ENCODE results near the gene TRAF3. TPM values are rescaled to one million over a fixed set of nuclear protein-coding genes. Genes with fewer than 3 reads are reported as not detected.

Gene TRAF3
- total and polyA plus RNA-seq, 4 donors = 19.8 to 46.3 (median 41.9) TPM

GRCh38 chr14:102928412-102929240 is 151.4 kb downstream of the TRAF3 start:
- no peak overlapping the region for H3K27ac ChIP-seq (ENCODE audit: low read depth, low read length)
- peak overlapping the region; percentile 30 for H3K4me3 ChIP-seq (ENCODE audit: low read depth, low read length)
- peaks cover 33% of the 10 kb centered on the region for H3K4me1 ChIP-seq (ENCODE audit: control insufficient read depth, insufficient read depth, low read length)
- WGBS (ENCODE audit: insufficient coverage) = 1% methylated on average over 94 of the region's 94 CpGs
- no peaks in the 10 kb centered on the region for H3K9me3 ChIP-seq (ENCODE audit: control insufficient read depth, insufficient read depth, low read length)
- peaks cover 66% of the 10 kb centered on the region for H3K27me3 ChIP-seq (ENCODE audit: control insufficient read depth, insufficient read depth, low read length)
- peaks cover 30% of the 10 kb centered on the region for H3K36me3 ChIP-seq (ENCODE audit: control insufficient read depth, insufficient read depth, low read length)
- peak in 2 of 6 donors; percentile 50 to 56 for DNase-seq (ENCODE audit: low read depth in 4 of 6, low spot score in 6 of 6)

- H3K4me1 ChIP-seq (ENCODE audit: control insufficient read depth, insufficient read depth, low read length) = peaks cover 30% of the 10 kb centered on the region
- H3K4me3 ChIP-seq (ENCODE audit: low read depth, low read length) = no peak overlapping the region
- no peak for DNase-seq (ENCODE audit: low read depth in 4 of 6, low spot score in 6 of 6)
- peaks cover 57% of the 10 kb centered on the region for H3K27me3 ChIP-seq (ENCODE audit: control insufficient read depth, insufficient read depth, low read length)
- 2% methylated on average over 91 of the region's 94 CpGs for WGBS (ENCODE audit: insufficient coverage)
- H3K9me3 ChIP-seq (ENCODE audit: control insufficient read depth, insufficient read depth, low read length) = no peaks in the 10 kb centered on the region
- H3K27ac ChIP-seq (ENCODE audit: low read depth, low read length) = no peak overlapping the region
- peaks cover 37% of the 10 kb centered on the region for H3K36me3 ChIP-seq (ENCODE audit: control insufficient read depth, insufficient read depth, low read length)
These were observed 152.2 kb downstream of the TRAF3 start for GRCh38 chr14:102929241-102930137.

DNA sequence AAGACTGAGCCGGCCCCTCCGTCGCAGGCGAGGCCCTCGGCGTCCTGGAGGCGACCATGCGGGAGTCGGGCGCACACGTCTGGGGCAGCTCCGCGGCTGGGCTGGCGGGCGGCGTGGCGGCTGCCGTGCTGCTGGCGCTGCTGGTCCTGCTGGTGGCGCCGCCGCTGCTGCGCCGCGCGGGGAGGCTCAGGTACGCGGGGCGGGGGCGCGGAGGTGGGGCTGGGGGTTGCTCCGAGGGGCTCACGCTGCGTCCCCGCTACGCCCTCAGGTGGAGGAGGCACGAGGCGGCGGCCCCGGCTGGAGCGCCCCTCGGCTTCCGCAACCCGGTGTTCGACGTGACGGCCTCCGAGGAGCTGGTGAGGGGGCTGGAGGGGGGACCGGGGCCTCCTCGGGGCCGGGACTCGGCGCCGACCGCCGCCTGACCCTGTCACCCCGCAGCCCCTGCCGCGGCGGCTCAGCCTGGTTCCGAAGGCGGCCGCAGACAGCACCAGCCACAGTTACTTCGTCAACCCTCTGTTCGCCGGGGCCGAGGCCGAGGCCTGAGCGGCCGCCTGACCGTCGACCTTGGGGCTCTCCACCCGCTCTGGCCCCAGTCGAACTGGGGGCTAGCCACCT is 153.0 kb downstream of the TRAF3 start:
- no peak overlapping the region for H3K27ac ChIP-seq (ENCODE audit: low read depth, low read length)
- H3K4me3 ChIP-seq (ENCODE audit: low read depth, low read length) = no peak overlapping the region
- under 1% methylated on average over 73 of the region's 74 CpGs for WGBS (ENCODE audit: insufficient coverage)
- no peaks in the 10 kb centered on the region for H3K9me3 ChIP-seq (ENCODE audit: control insufficient read depth, insufficient read depth, low read length)
- no peak for DNase-seq (ENCODE audit: low read depth in 4 of 6, low spot score in 6 of 6)
- H3K36me3 ChIP-seq (ENCODE audit: control insufficient read depth, insufficient read depth, low read length) = peaks cover 37% of the 10 kb centered on the region
- peaks cover 49% of the 10 kb centered on the region for H3K27me3 ChIP-seq (ENCODE audit: control insufficient read depth, insufficient read depth, low read length)
- peaks cover 30% of the 10 kb centered on the region for H3K4me1 ChIP-seq (ENCODE audit: control insufficient read depth, insufficient read depth, low read length)

GRCh38 chr14:102930753-102931579 is 153.7 kb downstream of the TRAF3 start:
- H3K36me3 ChIP-seq (ENCODE audit: control insufficient read depth, insufficient read depth, low read length) = peaks cover 40% of the 10 kb centered on the region
- no peak for DNase-seq (ENCODE audit: low read depth in 4 of 6, low spot score in 6 of 6)
- no peaks in the 10 kb centered on the region for H3K9me3 ChIP-seq (ENCODE audit: control insufficient read depth, insufficient read depth, low read length)
- peaks cover 30% of the 10 kb centered on the region for H3K4me1 ChIP-seq (ENCODE audit: control insufficient read depth, insufficient read depth, low read length)
- H3K27me3 ChIP-seq (ENCODE audit: control insufficient read depth, insufficient read depth, low read length) = peaks cover 42% of the 10 kb centered on the region
- no peak overlapping the region for H3K4me3 ChIP-seq (ENCODE audit: low read depth, low read length)
- 52% methylated on average over 33 of the region's 34 CpGs for WGBS (ENCODE audit: insufficient coverage)
- no peak overlapping the region for H3K27ac ChIP-seq (ENCODE audit: low read depth, low read length)

GRCh38 chr14:102931580-102932285 is 154.5 kb downstream of the TRAF3 start:
- Histone ChIP-seq H3K27ac (ENCODE audit: low read depth, low read length) (no peak overlapping the region), H3K4me3 (ENCODE audit: low read depth, low read length) (no peak overlapping the region), H3K36me3 (ENCODE audit: control insufficient read depth, insufficient read depth, low read length) (peaks cover 40% of the 10 kb centered on the region), H3K9me3 (ENCODE audit: control insufficient read depth, insufficient read depth, low read length) (no peaks in the 10 kb centered on the region), H3K27me3 (ENCODE audit: control insufficient read depth, insufficient read depth, low read length) (peaks cover 38% of the 10 kb centered on the region), H3K4me1 (ENCODE audit: control insufficient read depth, insufficient read depth, low read length) (peaks cover 30% of the 10 kb centered on the region)
- WGBS (ENCODE audit: insufficient coverage) = 88% methylated on average over 11 of the region's 12 CpGs
- DNase-seq (ENCODE audit: low read depth in 4 of 6, low spot score in 6 of 6) = no peak

DNA sequence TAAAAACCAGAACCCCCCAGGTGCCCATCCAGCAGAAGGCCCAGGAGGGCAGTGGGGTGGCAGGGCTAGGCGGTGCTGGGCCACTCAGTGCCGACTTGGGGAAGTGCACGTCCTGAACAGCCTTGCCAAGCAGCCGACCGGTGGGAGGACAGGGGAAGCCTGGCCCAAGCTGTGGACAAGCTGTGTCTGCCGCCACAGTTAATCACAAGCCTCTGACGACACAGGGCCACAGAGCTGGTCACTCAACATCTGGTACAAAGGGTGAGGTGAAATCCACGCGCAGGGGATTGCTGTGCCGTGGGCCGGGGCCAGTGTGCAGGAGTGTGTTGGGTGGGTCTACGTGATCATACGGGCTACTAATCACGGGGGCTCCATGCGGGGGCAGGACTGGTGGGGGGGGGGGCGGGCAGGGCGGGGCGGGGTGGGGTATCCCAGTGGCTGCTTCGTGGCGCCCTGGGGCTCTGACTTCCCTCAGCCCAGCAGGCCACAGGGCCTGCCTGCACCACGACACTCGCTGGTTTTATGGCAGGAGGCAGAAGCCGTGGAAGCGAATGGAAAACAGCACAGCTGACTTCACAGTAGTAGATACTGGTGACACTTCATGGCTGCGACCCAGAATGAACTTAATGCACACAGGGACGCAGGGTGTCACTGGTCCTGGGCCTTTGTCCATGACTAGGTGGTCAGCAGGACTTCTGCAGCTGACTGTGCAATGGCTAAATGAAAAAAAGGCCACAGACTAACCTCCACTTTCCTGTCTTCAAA is 155.4 kb downstream of the TRAF3 start:
- H3K4me3 ChIP-seq (ENCODE audit: low read depth, low read length) = no peak overlapping the region
- 83% methylated on average over 15 of the region's 26 CpGs for WGBS (ENCODE audit: insufficient coverage)
- peaks cover 32% of the 10 kb centered on the region for H3K27me3 ChIP-seq (ENCODE audit: control insufficient read depth, insufficient read depth, low read length)
- H3K27ac ChIP-seq (ENCODE audit: low read depth, low read length) = no peak overlapping the region
- peaks cover 48% of the 10 kb centered on the region for H3K36me3 ChIP-seq (ENCODE audit: control insufficient read depth, insufficient read depth, low read length)
- no peak for DNase-seq (ENCODE audit: low read depth in 4 of 6, low spot score in 6 of 6)
- no peaks in the 10 kb centered on the region for H3K9me3 ChIP-seq (ENCODE audit: control insufficient read depth, insufficient read depth, low read length)
- peaks cover 29% of the 10 kb centered on the region for H3K4me1 ChIP-seq (ENCODE audit: control insufficient read depth, insufficient read depth, low read length)

DNA sequence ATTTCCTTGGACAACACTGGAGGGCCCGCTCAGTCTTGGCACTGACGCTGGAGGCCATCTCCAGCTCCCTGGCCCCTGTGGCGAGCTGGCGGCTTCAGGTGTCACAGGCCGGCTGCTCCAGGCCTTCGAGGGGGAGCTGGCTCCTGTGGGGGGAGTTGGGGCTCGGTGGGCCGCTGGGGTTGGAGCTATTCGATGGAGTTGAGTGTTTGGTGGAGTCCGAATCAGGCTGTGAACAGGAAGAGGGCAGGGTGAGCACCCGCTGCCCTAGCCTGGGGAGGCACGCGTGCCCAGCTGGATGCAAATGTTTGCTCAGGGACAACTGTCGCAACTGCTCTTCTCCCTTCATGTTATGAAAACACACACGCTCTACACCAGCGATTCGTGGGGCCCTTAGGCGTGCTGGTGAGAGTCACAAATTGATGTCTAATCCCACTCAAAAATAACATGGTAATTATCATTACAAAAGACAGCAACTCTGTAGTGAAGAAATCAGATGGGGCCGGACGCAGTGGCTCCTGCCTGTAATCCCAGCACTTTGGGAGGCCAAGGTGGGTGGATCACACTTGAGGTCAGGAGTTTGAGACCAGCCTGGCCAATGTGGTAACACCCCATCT is 156.5 kb downstream of the TRAF3 start:
- WGBS (ENCODE audit: insufficient coverage) = 93% methylated on average over 20 of the region's 20 CpGs
- H3K4me1 ChIP-seq (ENCODE audit: control insufficient read depth, insufficient read depth, low read length) = peaks cover 19% of the 10 kb centered on the region

GRCh38 chr14:102935756-102936155 is 158.5 kb downstream of the TRAF3 start:
- WGBS (ENCODE audit: insufficient coverage) = no CpG with 5 or more reads among the region's 4 CpGs
- H3K9me3 ChIP-seq (ENCODE audit: control insufficient read depth, insufficient read depth, low read length) = no peaks in the 10 kb centered on the region
- no peak overlapping the region for H3K27ac ChIP-seq (ENCODE audit: low read depth, low read length)
- peaks cover 6% of the 10 kb centered on the region for H3K27me3 ChIP-seq (ENCODE audit: control insufficient read depth, insufficient read depth, low read length)
- peaks cover 2% of the 10 kb centered on the region for H3K4me1 ChIP-seq (ENCODE audit: control insufficient read depth, insufficient read depth, low read length)
- H3K36me3 ChIP-seq (ENCODE audit: control insufficient read depth, insufficient read depth, low read length) = peaks cover 75% of the 10 kb centered on the region
- no peak for DNase-seq (ENCODE audit: low read depth in 4 of 6, low spot score in 6 of 6)
- no peak overlapping the region for H3K4me3 ChIP-seq (ENCODE audit: low read depth, low read length)

More for the DNA sequence above, 156.5 kb downstream of the TRAF3 start:
- no peak for DNase-seq (ENCODE audit: low read depth in 4 of 6, low spot score in 6 of 6)
- no peak overlapping the region for H3K4me3 ChIP-seq (ENCODE audit: low read depth, low read length)
- no peak overlapping the region for H3K27ac ChIP-seq (ENCODE audit: low read depth, low read length)
- H3K9me3 ChIP-seq (ENCODE audit: control insufficient read depth, insufficient read depth, low read length) = no peaks in the 10 kb centered on the region
- H3K36me3 ChIP-seq (ENCODE audit: control insufficient read depth, insufficient read depth, low read length) = peaks cover 58% of the 10 kb centered on the region
- H3K27me3 ChIP-seq (ENCODE audit: control insufficient read depth, insufficient read depth, low read length) = peaks cover 22% of the 10 kb centered on the region
